ENCODE measurements around the gene DRC7. TPM values are rescaled to one million over a fixed set of nuclear protein-coding genes. Genes with fewer than 3 reads are reported as not detected.

The DRC7 gene
- polyA plus RNA-seq, 1 donor (not counting 4 experiments of a cell fraction or from before 2014, with no cell fraction given), result not detected

DNA sequence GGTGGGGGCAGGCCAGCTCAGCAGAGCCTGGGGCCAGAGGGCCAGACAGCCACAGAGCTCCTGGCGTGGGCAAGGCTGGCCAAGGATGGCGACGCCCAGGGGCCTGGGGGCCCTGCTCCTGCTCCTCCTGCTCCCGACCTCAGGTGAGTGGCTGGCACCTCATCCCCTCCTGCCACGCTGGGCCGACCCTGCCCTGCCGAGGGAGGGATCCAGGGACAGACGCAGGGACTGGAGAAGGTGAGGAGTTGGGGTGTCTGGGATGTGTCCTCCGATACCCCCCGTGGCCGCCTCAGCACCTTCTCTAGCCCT, 26.4 kb upstream of the DRC7 start, which contains the start of gene ADGRG3:
Gene ADGRG3 (plus strand): TSS at position 44 of the 309 bp plus-strand sequence. CDS start 42 bp downstream, at position 86.
- no peaks in the 10 kb centered on the region for H3K9me1 ChIP-seq (ENCODE audit: control insufficient read depth, extremely low read depth, insufficient read depth, low read length)
- no peaks in the 10 kb centered on the region for H4K20me1 ChIP-seq (ENCODE audit: control insufficient read depth, extremely low read depth, insufficient read depth, low read length)
- no peak within 1 kb of the TSS for H3K4me3 ChIP-seq (ENCODE audit: control insufficient read depth in 2 of 3, extremely low read depth in 1 of 3, insufficient read depth in 2 of 3, low read depth in 1 of 3, low read length in 3 of 3)
- H3K9me3 ChIP-seq (ENCODE audit: control insufficient read depth, low read depth, low read length), result no peaks in the 10 kb centered on the region
- FAIRE-seq, result no peak
- H3K36me3 ChIP-seq (ENCODE audit: control insufficient read depth in 2 of 2, extremely low read depth in 1 of 2, insufficient read depth in 2 of 2, low read length in 2 of 2), result peaks cover under 1 to 14% of the 10 kb centered on the region in 2 experiments
- no peak within 1 kb of the TSS for H3K4me2 ChIP-seq (ENCODE audit: control insufficient read depth, extremely low read depth, insufficient read depth, low read depth, low read length)
- H3K9ac ChIP-seq (ENCODE audit: control insufficient read depth, extremely low read depth, insufficient read depth, low read length), result no peak within 1 kb of the TSS
- TF ChIP-seq EZH2 (IDR thresholded peaks at IDR 0.05; ENCODE audit: low read length), result no peak
- TF ChIP-seq, protein P1, sequence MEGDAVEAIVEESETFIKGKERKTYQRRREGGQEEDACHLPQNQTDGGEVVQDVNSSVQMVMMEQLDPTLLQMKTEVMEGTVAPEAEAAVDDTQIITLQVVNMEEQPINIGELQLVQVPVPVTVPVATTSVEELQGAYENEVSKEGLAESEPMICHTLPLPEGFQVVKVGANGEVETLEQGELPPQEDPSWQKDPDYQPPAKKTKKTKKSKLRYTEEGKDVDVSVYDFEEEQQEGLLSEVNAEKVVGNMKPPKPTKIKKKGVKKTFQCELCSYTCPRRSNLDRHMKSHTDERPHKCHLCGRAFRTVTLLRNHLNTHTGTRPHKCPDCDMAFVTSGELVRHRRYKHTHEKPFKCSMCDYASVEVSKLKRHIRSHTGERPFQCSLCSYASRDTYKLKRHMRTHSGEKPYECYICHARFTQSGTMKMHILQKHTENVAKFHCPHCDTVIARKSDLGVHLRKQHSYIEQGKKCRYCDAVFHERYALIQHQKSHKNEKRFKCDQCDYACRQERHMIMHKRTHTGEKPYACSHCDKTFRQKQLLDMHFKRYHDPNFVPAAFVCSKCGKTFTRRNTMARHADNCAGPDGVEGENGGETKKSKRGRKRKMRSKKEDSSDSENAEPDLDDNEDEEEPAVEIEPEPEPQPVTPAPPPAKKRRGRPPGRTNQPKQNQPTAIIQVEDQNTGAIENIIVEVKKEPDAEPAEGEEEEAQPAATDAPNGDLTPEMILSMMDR (optimal IDR thresholded peaks at IDR 0.05 in 1 of 3, IDR thresholded peaks at IDR 0.05 in 1 of 3, conservative IDR thresholded peaks at IDR 0.05 in 1 of 3; ENCODE audit: extremely low read depth in 1 of 3, insufficient read depth in 2 of 3, low read length in 3 of 3), result no peak
- no peak within 1 kb of the TSS for H2AFZ ChIP-seq (ENCODE audit: control insufficient read depth, low read length)
- no peaks in the 10 kb centered on the region for H3K4me1 ChIP-seq (ENCODE audit: control insufficient read depth, extremely low read depth, insufficient read depth, low read length)
- H3K79me2 ChIP-seq (ENCODE audit: control insufficient read depth, insufficient read depth, low read length), result no peaks in the 10 kb centered on the region
- peaks cover 3% of the 10 kb centered on the region for H3K27me3 ChIP-seq (ENCODE audit: control insufficient read depth, extremely low read depth, insufficient read depth, low read length)
- dilution Hi-C loops (cut with MboI; ENCODE audit: extremely low pct_ligation_motif_present, low sequenced_read_pairs), result no loop called here
- no peak for DNase-seq (ENCODE audit: low read depth, low spot score)
- no peak within 1 kb of the TSS for H3K27ac ChIP-seq (ENCODE audit: control insufficient read depth, insufficient read depth, low read length)

DNA sequence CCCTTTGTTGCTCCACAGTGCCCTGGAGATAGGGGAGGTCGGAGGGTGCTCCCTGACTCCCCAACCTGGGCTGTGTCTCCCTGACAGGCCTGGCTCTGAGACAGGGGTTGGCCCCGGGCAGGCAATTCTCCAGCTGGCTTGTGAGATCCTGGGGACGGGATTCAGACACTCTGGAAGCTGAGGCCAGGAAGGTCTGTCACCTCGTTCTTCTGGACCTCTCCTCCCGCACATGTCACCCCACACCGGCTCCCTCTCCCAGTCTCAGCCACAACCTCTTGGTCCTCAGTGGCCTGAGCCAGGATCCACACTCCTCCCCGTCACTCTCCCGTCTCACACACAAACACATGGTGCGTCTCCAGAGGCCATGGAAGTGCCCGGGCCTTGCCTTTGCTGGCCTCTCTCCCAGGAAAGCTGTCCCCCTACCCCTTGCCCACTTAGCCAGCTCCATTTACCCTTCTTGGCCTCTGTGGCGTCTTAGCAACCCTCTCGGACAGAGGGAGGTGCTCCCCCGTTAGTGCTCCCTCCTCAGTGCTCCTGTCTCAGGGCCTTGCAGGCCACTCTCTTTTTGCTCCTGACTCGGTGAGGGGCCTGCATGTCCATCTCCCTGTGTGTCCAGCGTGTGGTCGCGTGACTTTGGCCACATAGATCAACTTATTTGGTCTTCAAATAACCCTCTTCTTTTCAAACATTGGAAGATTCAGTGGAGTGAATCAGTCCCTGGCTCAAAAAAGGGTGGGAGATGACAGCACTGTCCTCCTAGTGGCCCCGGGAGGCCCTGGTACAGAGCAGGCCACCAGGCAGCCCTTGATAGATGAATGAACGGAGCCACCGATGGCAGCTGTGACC, 25.8 kb upstream of the DRC7 start:
- Histone ChIP-seq H2AFZ (ENCODE audit: control insufficient read depth, low read length) (no peak overlapping the region), H3K79me2 (ENCODE audit: control insufficient read depth, insufficient read depth, low read length) (no peaks in the 10 kb centered on the region), H3K9ac (ENCODE audit: control insufficient read depth, extremely low read depth, insufficient read depth, low read length) (no peak overlapping the region), H3K4me2 (ENCODE audit: control insufficient read depth, extremely low read depth, insufficient read depth, low read depth, low read length) (no peak overlapping the region), H3K27me3 (ENCODE audit: control insufficient read depth, extremely low read depth, insufficient read depth, low read length) (peaks cover 3% of the 10 kb centered on the region), H3K4me1 (ENCODE audit: control insufficient read depth, extremely low read depth, insufficient read depth, low read length) (no peaks in the 10 kb centered on the region), H3K27ac (ENCODE audit: control insufficient read depth, insufficient read depth, low read length) (no peak overlapping the region), H3K36me3 (ENCODE audit: control insufficient read depth in 2 of 2, extremely low read depth in 1 of 2, insufficient read depth in 2 of 2, low read length in 2 of 2) (peaks cover 0 to 10% of the 10 kb centered on the region in 2 experiments), H3K9me3 (ENCODE audit: control insufficient read depth, low read depth, low read length) (no peaks in the 10 kb centered on the region), H3K4me3 (ENCODE audit: control insufficient read depth in 2 of 3, extremely low read depth in 1 of 3, insufficient read depth in 2 of 3, low read depth in 1 of 3, low read length in 3 of 3) (no peak overlapping the region), H4K20me1 (ENCODE audit: control insufficient read depth, extremely low read depth, insufficient read depth, low read length) (no peaks in the 10 kb centered on the region), H3K9me1 (ENCODE audit: control insufficient read depth, extremely low read depth, insufficient read depth, low read length) (no peaks in the 10 kb centered on the region)
- dilution Hi-C loops (cut with MboI; ENCODE audit: extremely low pct_ligation_motif_present, low sequenced_read_pairs), result no loop called here
- no peak for TF ChIP-seq EZH2 (IDR thresholded peaks at IDR 0.05; ENCODE audit: low read length)
- TF ChIP-seq, protein P1 (optimal IDR thresholded peaks at IDR 0.05 in 1 of 3, IDR thresholded peaks at IDR 0.05 in 1 of 3, conservative IDR thresholded peaks at IDR 0.05 in 1 of 3; ENCODE audit: extremely low read depth in 1 of 3, insufficient read depth in 2 of 3, low read length in 3 of 3), result no peak
- FAIRE-seq, result no peak
- no peak for DNase-seq (ENCODE audit: low read depth, low spot score)

Data from keratinocyte (primary cell).